H1 (cell line): ENCODE data around the gene GPR12. TPM values are rescaled to one million over a fixed set of nuclear protein-coding genes. Genes with fewer than 3 reads are reported as not detected.

Experiments
- CTCF ChIA-PET: fragments of 300-600 bp; sonication (Branson Sonifier 250); formaldehyde crosslinking; loops from one replicate; lab custom pipeline; 2021; ENCODE audit not compliant: partially characterized antibody; lab: Charles Lee
- POLR2A ChIA-PET: fragments of 300-600 bp; sonication (Branson Sonifier 250); formaldehyde crosslinking; loops from one replicate; lab custom pipeline; 2021; ENCODE audit warnings: inconsistent platforms; ENCODE audit not compliant: partially characterized antibody; lab: Charles Lee
- DNase-seq, 2 experiments: peaks; one replicate each; pipeline versions ENCODE4 v3.0.0 to v3.0.0-alpha.2; 2010 to 2022; ENCODE audit warnings: low spot score in 2 of 2, low read depth in 1 of 2, mixed read lengths in 1 of 2
- FAIRE-seq: peaks from 2 replicates; lab custom pipeline; 2011; peaks lifted over from hg19 to GRCh38; lab: Jason Lieb, UNC
- H2AFZ ChIP-seq: 2 replicates; pipeline ENCODE4 v1.8.1; 2012; ENCODE audit warnings: low read length, inconsistent platforms
- H2AK5ac ChIP-seq: 2 replicates; pipeline ENCODE4 v1.6.1; 2013; ENCODE audit warnings: low read depth, low read length
- H2BK120ac ChIP-seq: replicated peaks from 2 replicates; pipeline ENCODE3; 2013; ENCODE audit warnings: low read depth, low read length, inconsistent platforms
- H2BK12ac ChIP-seq: 2 replicates; pipeline ENCODE4 v1.6.1; 2013; ENCODE audit warnings: low read depth, low read length
- H2BK15ac ChIP-seq: 2 replicates; pipeline ENCODE4 v1.6.1; 2013; ENCODE audit warnings: low read length
- H2BK20ac ChIP-seq: 2 replicates; pipeline ENCODE4 v1.6.1; 2013; ENCODE audit warnings: low read length
- H2BK5ac ChIP-seq: 2 replicates; pipeline ENCODE4 v1.6.1; 2013; ENCODE audit warnings: low read depth, low read length
- H3K14ac ChIP-seq: 2 replicates; pipeline ENCODE4 v1.6.1; 2013; ENCODE audit warnings: inconsistent platforms; ENCODE audit not compliant: insufficient read length
- H3K18ac ChIP-seq: 2 replicates; pipeline ENCODE4 v1.6.1; 2013; ENCODE audit warnings: low read length; ENCODE audit errors: extremely low read depth
- H3K23ac ChIP-seq: 2 replicates; pipeline ENCODE4 v1.6.1; 2013; ENCODE audit warnings: inconsistent platforms; ENCODE audit not compliant: insufficient read length
- H3K23me2 ChIP-seq: 2 replicates; pipeline ENCODE4 v1.6.1; 2013; ENCODE audit warnings: low read depth, low read length
- H3K27ac ChIP-seq: 2 replicates; pipeline ENCODE4 v1.6.1; 2011; ENCODE audit warnings: low read depth, low read length, inconsistent platforms
- H3K27me3 ChIP-seq, 4 experiments: replicated peaks in 1 of 4; 1 replicate in 1 of 4; 2 replicates in 3 of 4; pipeline versions ENCODE4 v1.6.1 to v1.8.1; 2011 to 2013; ENCODE audit warnings: low read length in 3 of 4, mild to moderate bottlenecking in 3 of 4, inconsistent platforms in 2 of 4, mixed read lengths in 2 of 4, moderate library complexity in 1 of 4; ENCODE audit not compliant: control insufficient read depth in 3 of 4, insufficient read depth in 3 of 4; ENCODE audit errors: extremely low read depth in 1 of 4
- H3K36me3 ChIP-seq, 4 experiments: 2 replicates each; pipeline versions ENCODE4 v1.6.1 to v1.8.1; 2011 to 2013; ENCODE audit warnings: mild to moderate bottlenecking in 4 of 4, low read length in 3 of 4, moderate library complexity in 2 of 4, control low read depth in 1 of 4, inconsistent platforms in 1 of 4; ENCODE audit not compliant: insufficient read depth in 4 of 4, control insufficient read depth in 2 of 4
- H3K4ac ChIP-seq: replicated peaks from 2 replicates; pipeline ENCODE3; 2013; ENCODE audit warnings: low read length, low read depth, mixed read lengths, inconsistent platforms; ENCODE audit not compliant: insufficient read length
- H3K4me1 ChIP-seq, 4 experiments: replicated peaks in 1 of 4; 1 replicate in 1 of 4; 2 replicates in 3 of 4; pipeline versions ENCODE4 v1.6.1 to v1.8.1; 2011 to 2013; ENCODE audit warnings: low read length in 3 of 4, inconsistent platforms in 2 of 4, mixed read lengths in 1 of 4; ENCODE audit not compliant: insufficient read depth in 4 of 4, control insufficient read depth in 3 of 4
- H3K4me2 ChIP-seq, 2 experiments: 2 replicates each; pipeline versions ENCODE4 v1.6.1 to v1.8.1; 2011 to 2013; ENCODE audit warnings: low read depth in 2 of 2, low read length in 2 of 2, control low read depth in 1 of 2, inconsistent platforms in 1 of 2, mild to moderate bottlenecking in 1 of 2; ENCODE audit not compliant: insufficient read depth in 1 of 2
- H3K4me3 ChIP-seq, 4 experiments: fragments of 200-600, 300-600 bp in 1 of 4; sonication (generic), shearing (Covaris generic), sonication (Bioruptor Twin) in 1 of 4; 2 replicates each; pipeline versions ENCODE4 v1.5.1 to v1.8.1; 2011 to 2016; ENCODE audit warnings: low read length in 4 of 4, low read depth in 3 of 4, control low read depth in 2 of 4, inconsistent platforms in 2 of 4, mild to moderate bottlenecking in 2 of 4, mixed read lengths in 1 of 4, moderate library complexity in 1 of 4; ENCODE audit not compliant: insufficient read depth in 2 of 4; ENCODE audit errors: extremely low read depth in 1 of 4
- H3K56ac ChIP-seq: replicated peaks from 2 replicates; pipeline ENCODE3; 2013; ENCODE audit warnings: low read depth, mild to moderate bottlenecking, mixed read lengths, low read length, inconsistent platforms; ENCODE audit not compliant: insufficient read length
- H3K79me1 ChIP-seq: 2 replicates; pipeline ENCODE4 v1.6.1; 2013; ENCODE audit warnings: low read depth, low read length, control low read depth
- H3K79me2 ChIP-seq, 2 experiments: 2 replicates each; pipeline versions ENCODE4 v1.6.1 to v1.8.1; 2012 to 2013; ENCODE audit warnings: low read length in 2 of 2, mild to moderate bottlenecking in 2 of 2, inconsistent platforms in 1 of 2; ENCODE audit not compliant: insufficient read depth in 2 of 2, control insufficient read depth in 1 of 2
- H3K9ac ChIP-seq, 4 experiments: replicated peaks in 1 of 4; 1 replicate in 1 of 4; 2 replicates in 3 of 4; pipeline versions ENCODE4 v1.6.1 to v1.8.1; 2011 to 2013; ENCODE audit warnings: low read depth in 3 of 4, low read length in 3 of 4, control low read depth in 2 of 4, mild to moderate bottlenecking in 2 of 4, moderate library complexity in 2 of 4, inconsistent platforms in 1 of 4; ENCODE audit errors: extremely low read depth in 1 of 4
- H3K9me3 ChIP-seq, 2 experiments: 2 replicates each; pipeline versions ENCODE4 v1.6.1 to v1.8.1; 2012 to 2013; ENCODE audit warnings: mild to moderate bottlenecking in 2 of 2, moderate library complexity in 2 of 2, control low read depth in 1 of 2, inconsistent platforms in 1 of 2, low read depth in 1 of 2, low read length in 1 of 2, mixed read lengths in 1 of 2; ENCODE audit not compliant: insufficient read depth in 2 of 2
- H4K20me1 ChIP-seq, 2 experiments: replicated peaks in 1 of 2; 2 replicates each; pipeline versions ENCODE3 to v1.8.1; 2011 to 2013; ENCODE audit warnings: inconsistent platforms in 2 of 2, low read length in 2 of 2, mild to moderate bottlenecking in 1 of 2; ENCODE audit not compliant: insufficient read depth in 2 of 2, control insufficient read depth in 1 of 2
- H4K5ac ChIP-seq: 2 replicates; pipeline ENCODE4 v1.6.1; 2013; ENCODE audit warnings: low read length, low read depth, mixed read lengths, inconsistent platforms; ENCODE audit not compliant: insufficient read length
- H4K8ac ChIP-seq: 2 replicates; pipeline ENCODE4 v1.8.0; 2013; ENCODE audit warnings: mild to moderate bottlenecking, moderate library complexity, low read length, inconsistent platforms; ENCODE audit not compliant: insufficient read depth; ENCODE audit errors: extremely low read depth
- H4K91ac ChIP-seq: replicated peaks from 2 replicates; pipeline ENCODE3; 2013; ENCODE audit warnings: low read length, mixed read lengths, inconsistent platforms; ENCODE audit not compliant: insufficient read length
- CBX5 ChIP-seq: fragments of 300-800, 300-1000 bp; sonication (generic); IDR thresholded peaks from 2 replicates; pipeline ENCODE4 v1.7.1; 2016; ENCODE audit warnings: antibody characterized with exemption, low read length, low read depth
- CTBP2 ChIP-seq: IDR thresholded peaks from 2 replicates; pipeline ENCODE4 v1.7.0; 2011; ENCODE audit warnings: borderline replicate concordance, mild to moderate bottlenecking, moderate library complexity, mixed read lengths, low read length; ENCODE audit not compliant: insufficient read depth, insufficient read length
- GABPA ChIP-seq: IDR thresholded peaks from 2 replicates; pipeline ENCODE4 v1.6.1; 2011; ENCODE audit warnings: mild to moderate bottlenecking, low read length, moderate library complexity, borderline replicate concordance; ENCODE audit not compliant: insufficient read depth
- RNF2 ChIP-seq: fragments of 200-900, 300-1000 bp; sonication (generic); IDR thresholded peaks from 2 replicates; pipeline ENCODE4 v1.7.1; 2016; ENCODE audit warnings: borderline replicate concordance, low read depth, mild to moderate bottlenecking, antibody characterized with exemption, low read length; ENCODE audit not compliant: poor library complexity, severe bottlenecking; ENCODE audit errors: missing control alignments
- SAP30 ChIP-seq: fragments of 300-600 bp; sonication (generic); IDR thresholded peaks from 2 replicates; pipeline ENCODE4 v1.7.1; 2012; ENCODE audit warnings: low read length, moderate library complexity, mild to moderate bottlenecking, inconsistent platforms; ENCODE audit not compliant: insufficient read depth, insufficient replicate concordance
- SIRT6 ChIP-seq: IDR thresholded peaks from one replicate; pipeline ENCODE4 v1.7.1; 2012; ENCODE audit warnings: low read length, inconsistent platforms
- SP1 ChIP-seq: IDR thresholded peaks from 2 replicates; pipeline ENCODE4 v1.6.1; 2011; ENCODE audit warnings: low read depth, low read length
- TAF7 ChIP-seq: optimal IDR thresholded peaks from 2 replicates; pipeline ENCODE3; 2011; ENCODE audit warnings: low read depth, mild to moderate bottlenecking, inconsistent platforms, low read length, moderate library complexity, borderline replicate concordance
- TCF12 ChIP-seq: IDR thresholded peaks from 2 replicates; pipeline ENCODE4 v1.6.1; 2011; ENCODE audit warnings: low read depth, mild to moderate bottlenecking, low read length
- WGBS, 2 experiments: shearing (Covaris generic) in 1 of 2; methylation state at CpG; one replicate each; pipeline versions ENCODE4 v1.1.6 to v1.1.7; 2013 to 2015; ENCODE audit warnings: low lambda C conversion rate in 2 of 2, mixed read lengths in 2 of 2, inconsistent platforms in 1 of 2, low coverage in 1 of 2, missing lambda C conversion rate in 1 of 2; ENCODE audit not compliant: insufficient replicate concordance in 2 of 2, insufficient coverage in 1 of 2, insufficient read length in 1 of 2; ENCODE audit errors: extremely low coverage in 1 of 2, missing lambda C conversion rate in 1 of 2; 5-methylcytosine and 5-hydroxymethylcytosine counted together
- polyA plus RNA-seq, 7 experiments: library from polyadenylated mRNA; depleted of rRNA in 3 of 7; stranded (reverse) in 5 of 7; unstranded in 2 of 7; fragments of >200 nt in 5 of 7; fragments of 200-250 nt in 2 of 7; gene quantifications; 1 replicate in 5 of 7; 2 replicates in 1 of 7; 4 replicates in 1 of 7; pipeline versions ENCODE4 v1.2.1 to v1.2.3, GENCODE V29; 2011 to 2013; ENCODE audit warnings: missing spikeins in 2 of 7, mixed read lengths in 2 of 7
- total RNA-seq: library from RNA; stranded (reverse); fragmentation: NEBNext Ultra II Directional; extraction: Animal tissue kit (Norgen Biotek cat#: 25700); gene quantifications from 2 replicates; pipeline ENCODE4 v1.2.1, GENCODE V29; 2021

Gene GPR12
- total and polyA plus RNA-seq, 2 of the 8 experiments (the other 6 are each of a cell fraction or from before 2014, with no cell fraction given): 0.15 to 0.27 TPM

- Histone ChIP-seq H2BK5ac (no peak overlapping the region), H4K5ac (no peak overlapping the region), H3K56ac (no peak overlapping the region), H3K4me2 (no peak overlapping the region), H2BK12ac (no peak overlapping the region), H3K14ac (no peak overlapping the region), H2AK5ac (no peak overlapping the region), H3K27me3 (no peaks in the 10 kb centered on the region), H3K27ac (no peak overlapping the region), H2AFZ (no peak overlapping the region), H3K79me2 (no peaks in the 10 kb centered on the region), H3K9me3 (peaks cover 0 to 6% of the 10 kb centered on the region in 2 experiments; a peak in 1 of 4 replicates), H3K18ac (no peak overlapping the region), H3K9ac (no peak overlapping the region), H3K4me3 (no peak overlapping the region), H2BK15ac (no peak overlapping the region), H4K8ac (no peak overlapping the region), H2BK20ac (no peak overlapping the region), H3K4me1 (no peaks in the 10 kb centered on the region), H3K36me3 (no peaks in the 10 kb centered on the region; a peak in 1 of 8 replicates), H4K91ac (no peak overlapping the region), H3K23me2 (0 out of 2 replicates have a peak, but pooled peaks cover 2% of the 10 kb centered on the region), H2BK120ac (no peak overlapping the region), H3K23ac (no peak overlapping the region), H4K20me1 (no peaks in the 10 kb centered on the region), H3K79me1 (no peaks in the 10 kb centered on the region), H3K4ac (no peak overlapping the region)
- TF ChIP-seq TAF7: no peak
- TF ChIP-seq SAP30: no peak
- no peak for TF ChIP-seq SIRT6
- TF ChIP-seq RNF2: no peak
- no peak for TF ChIP-seq GABPA
- TF ChIP-seq TCF12: no peak
- no peak for TF ChIP-seq CTBP2
- no peak for TF ChIP-seq SP1
- TF ChIP-seq CBX5: no peak
- CTCF ChIA-PET: interaction anchor here (1.8 to 5.8 kb wide), 2 partner anchors 16 to 151 kb away, joined by 5 to 38 read pairs; no protein-coding TSS in a partner anchor
- DNase-seq (no peak), FAIRE-seq (no peak)
- POLR2A ChIA-PET: no interaction called here
- WGBS, 2 experiments: 94% methylated on average over 5 of the region's 5 CpGs; no CpG with 5 or more reads in 1 of the 2 experiments
These were observed 38.3 kb downstream of the GPR12 start for GRCh38 chr13:26722321-26722720.
